ENCODE measurements around the gene TSPAN18. TPM values are rescaled to one million over a fixed set of nuclear protein-coding genes. Genes with fewer than 3 reads are reported as not detected.
A peak's percentile ranks its signal among the peaks of the same experiment; 100 is the strongest.

TSPAN18 gene
- total and polyA plus RNA-seq, 2 of the 8 experiments (the other 6 are each of a cell fraction or from before 2014, with no cell fraction given), result 5.2 to 10.2 TPM

GRCh38 chr11:44840085-44840478, 113.3 kb downstream of the TSPAN18 start:
- POLR2A ChIA-PET (ENCODE audit: partially characterized antibody), result interaction anchor here (0.6 to 0.9 kb wide), 2 partner anchors 8 to 36 kb away, joined by 3 read pairs; no protein-coding TSS in a partner anchor
- CTCF ChIA-PET (ENCODE audit: partially characterized antibody), result interaction anchor here (0.6 to 2.7 kb wide), 5 partner anchors 16 to 285 kb away, joined by 3 to 9 read pairs (median 3); no protein-coding TSS in a partner anchor
- WGBS, 2 experiments (ENCODE audit: extremely low coverage in 1 of 2, insufficient coverage in 1 of 2, insufficient read length in 1 of 2, insufficient replicate concordance in 2 of 2, low coverage in 1 of 2, low lambda C conversion rate in 2 of 2, missing lambda C conversion rate in 1 of 2), result 93% methylated on average over 3 of the region's 3 CpGs; no CpG with 5 or more reads in 1 of the 2 experiments

More at GRCh38 chr11:44840085-44840478, 113.3 kb downstream of the TSPAN18 start:
- DNase-seq (ENCODE audit: low read depth in 1 of 2, low spot score in 2 of 2), result no peak
- Histone ChIP-seq H4K20me1 (replicated peaks in 1 of 2; ENCODE audit: control insufficient read depth in 1 of 2, insufficient read depth in 2 of 2, low read length in 2 of 2) (no peaks in the 10 kb centered on the region), H3K79me2 (ENCODE audit: control insufficient read depth in 1 of 2, insufficient read depth in 2 of 2, low read length in 2 of 2) (no peaks in the 10 kb centered on the region), H2AK5ac (ENCODE audit: low read depth, low read length) (no peak overlapping the region; the same call in 1 of the 2 replicates), H3K9ac (replicated peaks in 1 of 4; ENCODE audit: extremely low read depth in 1 of 4, low read depth in 3 of 4, low read length in 3 of 4) (no peak overlapping the region), H2BK15ac (ENCODE audit: low read length) (no peak overlapping the region), H3K9me3 (ENCODE audit: insufficient read depth in 2 of 2, low read depth in 1 of 2, low read length in 1 of 2) (peaks cover 0 to 13% of the 10 kb centered on the region in 2 experiments; a peak in 2 of 4 replicates), H3K23ac (ENCODE audit: insufficient read length) (no peak overlapping the region), H3K27me3 (replicated peaks in 1 of 4; ENCODE audit: control insufficient read depth in 3 of 4, extremely low read depth in 1 of 4, insufficient read depth in 3 of 4, low read length in 3 of 4) (peaks cover 0 to 2% (median 0%) of the 10 kb centered on the region in 4 experiments; a peak in 1 of 7 replicates), H3K36me3 (ENCODE audit: control insufficient read depth in 2 of 4, insufficient read depth in 4 of 4, low read length in 3 of 4) (no peaks in the 10 kb centered on the region), H3K4ac (replicated peaks; ENCODE audit: insufficient read length, low read depth, low read length) (no peak overlapping the region), H2BK120ac (replicated peaks; ENCODE audit: low read depth, low read length) (no peak overlapping the region), H3K4me2 (ENCODE audit: insufficient read depth in 1 of 2, low read depth in 2 of 2, low read length in 2 of 2) (no peak overlapping the region), H3K23me2 (ENCODE audit: low read depth, low read length) (no peaks in the 10 kb centered on the region), H2BK12ac (ENCODE audit: low read depth, low read length) (peak overlapping the region; percentile 40; the same call in 1 of the 2 replicates), H4K91ac (replicated peaks; ENCODE audit: insufficient read length, low read length) (no peak overlapping the region), H3K18ac (ENCODE audit: extremely low read depth, low read length) (no peak overlapping the region), H3K56ac (replicated peaks; ENCODE audit: insufficient read length, low read depth, low read length) (no peak overlapping the region), H3K4me3 (ENCODE audit: extremely low read depth in 1 of 4, insufficient read depth in 2 of 4, low read depth in 3 of 4, low read length in 4 of 4) (no peak overlapping the region), H2BK5ac (ENCODE audit: low read depth, low read length) (no peak overlapping the region), H2AFZ (ENCODE audit: low read length) (no peak overlapping the region), H4K8ac (ENCODE audit: extremely low read depth, insufficient read depth, low read length) (no peak overlapping the region), H3K27ac (ENCODE audit: low read depth, low read length) (no peak overlapping the region), H4K5ac (ENCODE audit: insufficient read length, low read depth, low read length) (no peak overlapping the region), H3K4me1 (replicated peaks in 1 of 4; ENCODE audit: control insufficient read depth in 3 of 4, insufficient read depth in 4 of 4, low read length in 3 of 4) (peaks cover 0 to 19% (median 8%) of the 10 kb centered on the region in 4 experiments; a peak in 5 of 7 replicates), H3K14ac (ENCODE audit: insufficient read length) (no peak overlapping the region), H3K79me1 (ENCODE audit: low read depth, low read length) (no peaks in the 10 kb centered on the region), H2BK20ac (ENCODE audit: low read length) (peak overlapping the region; percentile 76; the same call in 1 of the 2 replicates)
- no peak for FAIRE-seq
- no peak for TF ChIP-seq NANOG (IDR thresholded peaks at IDR 0.05; ENCODE audit: insufficient read depth, low read depth, low read length, poor library complexity, severe bottlenecking)
- TF ChIP-seq EZH2 (IDR thresholded peaks at IDR 0.05; ENCODE audit: low read depth, low read length, severe bottlenecking), result no peak
- no peak for TF ChIP-seq SIX5 (IDR thresholded peaks at IDR 0.05; ENCODE audit: low read depth, low read length)
- TF ChIP-seq TAF1 (IDR thresholded peaks at IDR 0.05; ENCODE audit: low read depth, low read length), result no peak
- TF ChIP-seq MAFK (IDR thresholded peaks at IDR 0.05; ENCODE audit: low read depth, low read length), result no peak
- TF ChIP-seq, protein P1, sequence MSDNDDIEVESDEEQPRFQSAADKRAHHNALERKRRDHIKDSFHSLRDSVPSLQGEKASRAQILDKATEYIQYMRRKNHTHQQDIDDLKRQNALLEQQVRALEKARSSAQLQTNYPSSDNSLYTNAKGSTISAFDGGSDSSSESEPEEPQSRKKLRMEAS (IDR thresholded peaks at IDR 0.05), result no peak
- no peak for TF ChIP-seq RNF2 (IDR thresholded peaks at IDR 0.05; ENCODE audit: borderline replicate concordance, low read depth, low read length, missing control alignments, poor library complexity, severe bottlenecking)
- no peak for TF ChIP-seq GTF2F1 (IDR thresholded peaks at IDR 0.05; ENCODE audit: borderline replicate concordance, low read depth, low read length)
